ENCODE measurements around the gene ADGRL2.

ADGRL2 gene

DNA sequence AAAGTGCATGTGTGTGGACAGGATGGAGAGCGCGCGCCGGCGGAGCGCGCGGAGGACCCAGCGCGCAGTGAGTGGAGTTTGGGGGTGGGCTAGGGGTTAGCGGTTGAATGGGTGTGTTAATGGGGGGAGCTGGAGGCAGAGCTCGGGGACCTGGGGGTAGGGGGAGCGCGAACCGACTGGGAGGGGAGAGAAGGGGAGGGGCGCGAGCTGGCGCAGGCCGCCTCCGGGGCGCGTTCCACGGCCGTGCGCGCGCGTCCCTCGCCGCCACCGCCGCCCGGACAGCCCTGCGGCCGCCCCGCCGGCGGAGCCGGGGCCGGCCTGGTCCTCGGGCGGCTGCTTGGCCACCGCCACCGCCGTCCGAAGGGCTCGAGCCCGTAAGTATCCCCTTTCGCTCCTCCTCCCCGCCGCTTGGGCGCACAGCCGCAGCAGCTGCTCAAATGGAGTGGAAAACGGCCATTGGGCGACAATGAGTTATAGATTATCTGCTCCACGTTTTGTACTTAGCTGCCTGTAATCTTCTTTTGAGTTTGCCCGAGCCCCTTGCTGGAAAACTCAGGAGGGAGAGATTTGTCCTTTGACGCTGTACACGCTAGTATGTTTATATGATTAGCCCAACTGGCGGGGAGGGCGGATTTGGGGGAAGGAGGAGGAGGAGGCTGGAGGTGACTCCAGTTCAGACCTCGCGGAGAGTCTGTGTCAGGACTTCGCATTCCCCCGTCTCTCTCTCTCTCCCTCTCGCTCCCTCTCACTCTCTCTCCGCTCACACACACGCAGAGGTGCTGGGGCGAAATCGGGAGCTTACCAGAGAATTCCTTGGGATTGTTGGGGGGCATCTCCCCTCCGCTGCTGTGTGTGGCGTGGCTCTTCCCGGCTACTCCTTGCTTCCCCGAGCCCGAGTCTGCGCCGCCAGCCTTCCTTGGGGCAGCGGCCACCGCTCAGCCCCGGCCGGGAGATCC lies at the start of gene ADGRL2:
ADGRL2 (plus strand) TSS at position 240 of the 956 bp plus-strand sequence. CDS start 36,051 bp downstream, outside the sequence.
- peak; percentile 16 for DNase-seq

DNA sequence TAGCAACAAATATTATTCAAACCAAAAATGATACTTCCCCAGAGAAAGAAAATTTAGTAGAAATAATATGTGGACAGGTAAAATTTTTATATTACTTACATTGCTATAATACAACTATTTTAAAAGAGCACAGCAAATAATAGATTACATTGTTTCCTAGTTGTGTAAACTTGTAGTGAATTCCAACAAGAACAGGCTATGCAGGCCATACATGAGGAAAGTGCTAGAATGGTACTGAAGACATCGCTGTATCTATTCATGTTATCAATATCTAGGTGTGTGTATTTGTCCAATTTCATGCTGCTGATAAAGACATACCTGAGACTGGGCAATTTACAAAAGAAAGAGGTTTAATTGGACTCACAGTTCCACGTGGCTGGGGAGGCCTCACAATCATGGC lies 47.9 kb upstream of the ADGRL2 start:
- DNase-seq = no peak

DNA sequence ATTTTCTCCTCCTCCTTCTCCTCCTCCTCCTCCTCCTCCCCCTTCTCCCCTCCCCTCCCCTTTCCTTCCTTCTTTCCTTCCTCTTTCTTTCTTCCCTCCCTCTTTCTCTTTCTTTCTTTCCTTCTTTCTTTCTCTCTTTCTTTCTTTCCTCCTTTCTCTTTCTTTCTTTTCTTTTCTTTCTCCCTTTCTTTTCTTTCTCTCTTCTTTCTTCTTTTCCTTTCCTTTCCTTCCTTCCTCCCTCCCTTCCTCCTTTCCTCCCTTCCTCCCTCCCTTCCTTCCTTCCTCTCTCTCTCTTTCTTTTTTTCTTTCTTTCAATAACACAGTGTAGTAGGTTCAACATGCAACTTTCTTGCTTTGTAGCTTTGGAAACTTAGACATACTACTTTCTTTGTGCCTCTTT lies 46.3 kb upstream of the ADGRL2 start:
- no peak for DNase-seq

DNA sequence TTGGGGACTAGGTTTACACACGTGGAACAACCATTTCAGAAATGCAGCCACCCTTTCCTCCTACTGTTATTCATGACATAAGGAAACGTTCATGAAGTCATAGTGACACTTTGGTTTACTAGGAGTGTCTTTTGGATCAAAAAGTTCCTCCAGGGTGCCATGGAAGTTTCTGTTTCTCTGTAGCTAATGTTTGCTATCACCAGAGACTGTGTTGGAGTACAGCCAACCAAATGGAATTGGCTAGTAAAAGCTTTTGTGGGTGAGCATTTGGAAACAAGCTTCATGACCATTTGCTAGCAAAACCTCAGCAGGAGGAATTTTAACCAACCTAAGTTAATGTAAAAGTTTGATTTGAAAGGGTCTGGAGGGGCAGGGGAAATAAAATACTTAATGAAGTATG lies 43.9 kb upstream of the ADGRL2 start:
- DNase-seq = no peak

DNA sequence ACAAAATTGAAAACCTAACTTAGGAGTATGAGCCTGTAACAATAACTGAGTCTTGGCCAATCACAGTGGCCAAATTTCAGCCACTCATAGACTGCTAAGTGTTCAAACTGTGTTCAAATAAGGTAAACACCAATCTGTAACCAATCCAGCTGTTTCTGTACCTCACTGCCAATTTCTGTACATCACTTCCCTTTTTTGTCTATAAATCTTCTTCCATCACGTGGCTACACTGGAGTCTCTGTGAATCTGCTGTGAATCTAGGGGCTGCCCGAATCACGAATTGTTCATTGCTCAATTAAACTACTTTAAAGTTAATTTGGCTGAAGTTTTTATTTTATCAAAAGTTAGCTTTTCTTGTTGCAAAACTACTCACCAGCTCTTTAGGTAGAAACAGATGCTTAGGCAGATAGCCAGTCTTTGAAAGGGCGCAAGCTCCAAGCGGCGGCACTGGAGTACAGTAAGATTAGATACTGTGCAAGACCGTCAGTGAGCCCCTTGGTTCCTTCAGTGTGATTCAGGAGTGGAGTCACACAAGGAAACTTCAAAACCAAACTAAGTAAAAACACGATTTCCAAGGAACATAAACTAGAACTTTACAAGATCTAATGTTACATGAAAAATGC lies 43.2 kb upstream of the ADGRL2 start:
- no peak for DNase-seq

DNA sequence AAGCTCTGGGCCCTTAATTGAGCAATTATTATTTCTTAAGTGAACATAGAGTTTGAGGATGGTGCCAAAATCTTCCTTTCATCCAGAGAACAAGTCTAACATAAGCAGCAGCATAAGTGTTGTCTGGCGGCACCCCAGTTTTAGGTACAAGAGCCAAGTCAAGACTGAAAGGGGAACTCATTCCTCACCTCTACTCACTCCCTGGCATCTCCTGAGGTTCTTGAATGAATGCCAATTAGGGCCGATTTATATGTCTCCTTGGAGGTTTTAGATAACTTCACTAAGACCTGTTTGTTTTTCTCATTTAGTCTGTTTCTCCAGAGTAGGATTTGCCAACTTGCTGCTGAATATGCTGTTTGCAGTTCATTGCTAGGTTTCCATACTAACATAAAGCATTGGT lies 42.6 kb upstream of the ADGRL2 start:
- DNase-seq = no peak

DNA sequence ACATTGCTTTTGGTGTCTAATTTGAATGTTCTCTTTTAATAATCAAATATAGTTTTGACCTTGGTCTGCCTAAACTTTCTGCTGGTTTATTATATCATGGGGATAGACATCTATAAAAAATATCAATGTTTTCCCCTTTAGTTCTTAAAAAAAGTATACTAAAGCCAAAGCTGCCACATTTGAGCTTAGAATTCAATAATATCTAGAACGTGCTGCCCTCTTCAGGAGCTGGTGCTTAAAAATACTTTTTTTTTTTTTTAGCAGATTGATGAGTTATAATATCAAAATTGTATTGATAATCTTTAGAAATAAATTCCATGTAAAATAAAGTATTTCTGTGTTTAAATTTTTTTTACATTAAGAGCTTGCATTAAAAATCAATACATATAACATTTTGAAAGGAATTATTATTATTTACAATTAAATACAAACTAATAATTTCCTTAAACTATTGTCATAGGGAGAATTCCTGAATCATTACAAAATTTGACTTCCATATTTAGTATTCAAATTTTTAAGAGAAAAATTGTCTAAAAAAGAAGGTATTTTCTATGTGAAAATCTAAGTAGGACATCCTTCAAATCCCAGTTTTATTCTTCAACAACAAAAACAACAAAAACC lies 40.1 kb upstream of the ADGRL2 start:
- no peak for DNase-seq

DNA sequence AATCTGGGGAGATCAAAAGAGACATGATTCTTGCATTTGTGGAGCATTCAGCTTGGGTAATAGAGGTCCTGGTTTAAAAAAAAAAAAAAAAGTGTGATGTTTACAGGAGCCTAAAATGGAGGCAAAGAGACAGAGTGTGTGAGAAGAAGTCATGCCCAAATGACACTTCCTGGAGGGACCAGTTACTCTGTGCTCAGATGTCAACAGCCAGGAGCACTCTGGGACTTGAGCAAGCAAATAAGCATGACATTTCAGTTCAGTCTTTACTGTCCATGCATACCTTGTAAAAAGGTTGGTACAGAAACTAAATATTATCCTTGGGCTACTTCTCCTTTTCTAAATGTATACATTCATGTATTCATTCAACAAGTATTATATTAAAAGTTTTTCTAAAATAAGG lies 25.2 kb upstream of the ADGRL2 start:
- DNase-seq = no peak

DNA sequence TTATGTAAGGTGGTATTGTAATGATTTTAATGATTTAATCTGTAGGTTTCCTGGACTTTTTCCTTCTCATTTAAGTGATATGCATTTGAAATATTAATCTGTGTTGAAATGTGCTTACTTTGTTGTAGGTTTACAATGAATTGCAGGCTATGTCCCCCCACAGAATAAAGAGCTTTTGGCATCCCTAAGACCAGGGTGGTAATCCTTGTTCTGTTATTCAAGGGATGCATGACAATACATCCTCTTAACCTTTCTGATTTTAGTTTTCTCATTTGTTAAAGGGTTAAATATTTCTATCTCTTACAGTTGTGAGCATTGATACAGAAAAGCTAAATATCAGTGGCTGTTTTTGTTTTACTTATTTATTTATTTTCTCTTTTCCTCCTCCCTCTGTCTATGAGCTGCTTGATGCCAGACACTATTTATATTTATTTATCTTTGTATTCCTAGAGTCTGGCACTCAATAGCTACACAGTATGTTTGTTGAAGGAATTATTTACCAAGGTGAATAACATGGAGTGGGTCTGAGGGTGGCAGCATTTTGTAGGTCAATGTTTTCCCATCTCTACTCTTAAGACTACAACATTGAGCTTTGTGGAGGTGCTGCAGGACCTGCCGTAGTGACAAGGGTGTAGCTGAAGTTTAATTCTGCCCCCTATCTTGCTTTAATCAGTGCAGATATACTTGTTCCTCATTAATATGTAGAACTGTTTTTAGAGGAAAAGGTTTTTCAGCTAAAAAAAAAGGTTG lies 19.9 kb upstream of the ADGRL2 start:
- DNase-seq = no peak

DNA sequence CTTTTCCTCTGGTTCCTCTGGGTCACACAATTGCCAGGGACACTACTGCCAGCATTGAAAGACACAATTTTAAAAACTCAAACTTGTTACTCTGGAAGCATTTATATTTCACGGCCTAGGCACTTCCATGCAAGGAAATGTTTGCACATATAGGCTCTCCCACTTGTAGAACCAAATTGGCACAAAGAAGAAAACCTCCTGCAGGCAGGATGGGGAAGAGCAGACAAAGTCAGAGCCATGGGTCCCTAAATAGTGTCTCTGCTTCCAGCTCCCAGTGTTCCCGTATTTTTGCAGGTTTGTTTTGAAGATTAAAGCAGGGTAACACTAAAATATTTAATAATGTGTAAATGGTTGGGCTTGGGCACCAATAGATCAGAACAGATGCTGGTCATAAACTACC lies 19.0 kb upstream of the ADGRL2 start:
- DNase-seq = no peak

DNA sequence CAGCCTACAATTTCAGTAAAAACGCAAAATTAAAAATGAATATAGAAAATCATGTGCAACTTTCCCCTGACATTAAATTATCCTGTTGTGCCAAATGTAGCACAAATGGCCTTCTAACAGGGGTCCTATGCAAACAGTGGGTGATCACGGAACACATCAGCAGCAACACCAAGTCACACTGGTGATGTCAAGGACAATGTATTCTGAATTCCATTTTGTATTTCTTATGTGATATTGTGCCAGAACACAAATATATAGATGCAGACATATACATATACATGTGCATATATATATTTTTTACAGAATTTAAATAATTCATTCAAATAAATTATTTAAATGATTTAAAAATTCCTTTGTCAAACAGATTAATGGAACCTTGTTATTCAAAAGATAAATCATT lies 8.6 kb upstream of the ADGRL2 start:
- no peak for DNase-seq

DNA sequence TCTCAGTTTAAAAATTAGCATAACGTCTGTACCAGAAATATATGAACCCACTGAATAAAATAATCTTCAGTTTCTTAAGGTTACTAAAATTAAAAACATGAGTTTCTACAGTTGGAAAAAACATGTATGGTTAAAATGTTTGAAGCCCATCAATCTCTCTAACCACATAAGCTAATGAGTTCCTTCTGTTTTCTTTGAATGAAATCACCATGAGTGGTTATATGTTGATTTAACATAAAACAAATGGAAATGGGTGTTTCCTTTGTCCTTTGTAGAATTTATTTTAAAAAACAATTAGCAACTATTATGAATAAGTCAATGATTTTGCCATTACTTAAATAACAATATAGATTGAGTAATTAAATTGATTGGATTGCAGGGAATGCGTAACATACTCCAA lies 3.0 kb upstream of the ADGRL2 start:
- DNase-seq = no peak

DNA sequence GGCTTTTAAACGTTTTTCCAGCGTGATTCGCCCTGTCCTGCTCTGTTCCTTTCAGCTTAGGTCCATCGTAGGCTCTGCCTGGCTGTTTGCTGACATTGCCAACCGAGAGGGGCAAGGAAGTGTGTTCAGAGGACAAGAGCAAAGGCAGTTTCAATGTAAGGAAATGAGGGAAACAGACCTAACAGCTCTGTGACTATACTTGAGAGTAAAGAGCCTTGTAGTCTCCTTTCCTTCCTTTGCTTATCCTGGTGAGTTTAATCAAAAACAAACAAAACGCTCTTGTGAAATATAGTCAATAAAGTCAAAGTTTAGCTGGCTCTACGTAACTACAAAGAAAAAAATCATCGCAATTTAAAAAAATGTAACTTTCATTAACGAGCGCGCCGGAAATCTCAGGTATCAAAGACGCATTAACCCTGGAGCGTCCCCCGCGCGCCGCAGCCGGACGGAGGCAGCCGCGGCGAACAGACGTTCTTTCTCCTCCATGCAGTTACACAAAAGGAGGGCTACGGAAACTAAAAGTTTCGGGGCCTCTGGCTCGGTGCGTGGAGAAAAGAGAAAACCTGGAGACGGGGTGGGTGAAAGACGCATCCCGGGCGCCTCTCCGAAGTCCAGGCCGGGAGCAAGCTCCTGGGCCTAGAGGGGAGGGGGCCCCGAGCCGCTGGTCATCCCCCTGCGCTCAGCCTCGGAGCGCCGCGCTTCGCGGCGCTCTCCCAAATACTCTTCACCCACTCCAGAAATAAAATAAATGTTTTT lies 617 bp upstream of the ADGRL2 start:
- DNase-seq = no peak

DNA sequence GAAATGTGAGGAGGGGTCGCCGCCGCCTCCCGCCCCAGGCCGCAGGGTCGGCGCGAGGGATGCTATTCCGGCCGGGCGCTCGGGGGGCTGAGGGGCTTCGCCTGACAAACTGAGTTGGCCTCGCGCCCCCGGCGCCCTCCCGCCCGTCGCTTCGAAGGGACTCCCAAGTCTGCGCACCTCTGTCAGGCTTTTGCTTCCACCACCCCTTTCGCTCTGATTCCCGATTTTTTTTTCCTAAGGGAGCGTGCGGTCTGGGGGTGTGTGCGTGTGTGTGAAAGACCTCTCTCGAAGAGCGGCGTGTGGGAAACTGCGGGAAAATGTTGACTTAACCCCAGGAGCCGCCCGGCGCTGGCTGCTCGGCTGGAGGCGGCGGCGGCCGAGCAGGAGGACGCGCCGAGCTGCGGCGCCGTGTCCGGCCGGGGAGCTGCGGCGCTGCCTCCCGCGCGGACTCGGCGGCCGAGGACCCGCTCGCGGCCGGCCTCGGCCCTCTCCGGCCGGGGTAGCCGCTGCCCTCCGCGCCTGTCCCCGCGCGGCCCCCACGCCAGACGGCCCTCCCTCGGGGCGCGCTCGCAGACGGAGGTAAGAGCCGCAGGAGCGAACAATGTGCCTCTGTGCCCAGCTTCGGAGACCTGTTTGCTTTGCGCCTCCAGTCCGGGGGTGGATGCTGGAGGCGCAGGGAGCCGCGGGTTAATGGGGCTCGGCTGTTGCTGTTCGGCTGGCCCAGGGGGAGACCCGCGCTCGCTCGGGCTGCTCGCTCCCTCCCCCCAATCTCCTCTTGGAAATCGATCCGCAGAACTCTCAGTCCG lies 1.1 kb downstream of the ADGRL2 start:
- DNase-seq = no peak

DNA sequence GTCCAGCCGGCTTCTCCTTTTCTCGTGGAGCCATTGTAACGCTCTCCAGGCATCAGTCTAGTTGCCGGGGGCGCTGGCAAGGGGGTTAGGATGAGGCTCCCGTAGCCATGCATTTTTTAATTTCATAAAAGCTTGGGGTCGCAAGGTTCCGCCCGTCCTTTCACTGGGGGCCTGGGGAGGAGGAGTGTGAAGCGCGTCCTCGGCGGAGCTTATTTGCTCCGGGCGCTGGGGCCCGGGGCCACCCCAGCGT lies 1.6 kb downstream of the ADGRL2 start:
- no peak for DNase-seq

DNA sequence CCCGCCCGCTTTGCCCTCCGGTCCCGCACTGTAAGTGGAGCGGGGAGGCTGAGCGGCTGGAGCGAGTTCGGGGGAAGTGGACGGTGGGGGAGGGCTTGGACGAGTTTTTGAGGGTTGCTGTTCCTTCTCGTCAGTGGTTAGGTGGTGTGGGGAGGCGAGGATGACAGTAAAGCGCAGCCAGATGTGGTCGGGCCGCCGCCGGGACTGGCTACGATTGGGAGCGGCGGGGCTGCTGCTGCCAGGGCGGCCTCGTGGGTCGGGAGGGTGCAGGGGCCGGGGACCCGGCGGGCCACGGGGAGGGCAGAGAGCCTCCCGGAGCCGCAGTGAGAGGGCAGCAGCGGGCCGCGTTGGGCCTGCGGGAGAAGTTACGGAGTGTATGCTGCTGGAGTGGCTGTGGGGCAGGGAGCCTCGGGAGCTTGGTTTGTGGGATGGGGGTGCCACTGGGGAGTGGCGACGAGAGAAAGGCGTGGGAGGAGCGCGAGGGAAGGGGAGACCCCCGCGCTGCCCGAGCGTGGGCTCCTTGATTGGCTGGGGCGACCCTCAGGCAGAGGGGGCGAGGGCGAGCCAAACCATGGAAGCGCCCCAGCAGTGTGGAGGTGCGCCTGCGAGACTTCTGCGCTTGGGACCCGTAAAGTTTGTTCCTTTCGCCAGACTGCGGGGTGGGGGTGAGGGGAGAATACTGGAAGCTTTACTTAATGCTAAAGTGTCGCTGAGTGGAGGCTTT lies 2.1 kb downstream of the ADGRL2 start:
- peak; percentile 4 for DNase-seq

DNA sequence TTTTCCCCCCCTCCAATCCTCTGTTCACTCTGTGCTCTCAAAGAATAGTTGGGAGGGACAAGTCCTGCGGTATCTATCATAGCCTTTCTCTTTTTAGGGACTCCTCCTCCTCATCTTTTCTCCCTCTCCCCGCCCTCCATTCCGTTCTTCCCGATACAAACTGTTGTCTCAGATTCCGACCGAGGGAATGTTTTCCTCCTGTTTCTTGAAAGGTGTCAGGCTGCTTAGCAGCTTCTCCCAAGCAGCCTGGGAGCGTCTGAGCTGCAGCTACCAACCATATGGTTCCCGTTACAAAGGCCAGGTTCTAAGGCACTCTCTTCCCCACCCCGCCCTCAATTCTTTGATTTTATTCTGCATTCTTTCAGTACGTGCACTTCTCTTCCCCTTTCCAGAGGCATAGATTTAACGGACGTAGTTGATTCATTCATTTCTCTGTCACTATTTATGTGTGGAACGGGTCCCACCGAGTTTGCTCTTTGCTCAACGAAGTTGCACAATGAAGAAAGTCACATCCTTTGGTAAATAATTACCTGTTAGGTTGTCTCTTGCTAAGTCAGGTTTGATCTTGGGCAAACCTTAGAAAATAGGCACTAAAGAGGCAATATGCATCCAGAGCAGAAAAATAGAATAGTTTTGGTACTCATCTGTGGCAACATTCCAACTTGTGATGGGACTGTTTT lies 2.8 kb downstream of the ADGRL2 start:
- DNase-seq = no peak

DNA sequence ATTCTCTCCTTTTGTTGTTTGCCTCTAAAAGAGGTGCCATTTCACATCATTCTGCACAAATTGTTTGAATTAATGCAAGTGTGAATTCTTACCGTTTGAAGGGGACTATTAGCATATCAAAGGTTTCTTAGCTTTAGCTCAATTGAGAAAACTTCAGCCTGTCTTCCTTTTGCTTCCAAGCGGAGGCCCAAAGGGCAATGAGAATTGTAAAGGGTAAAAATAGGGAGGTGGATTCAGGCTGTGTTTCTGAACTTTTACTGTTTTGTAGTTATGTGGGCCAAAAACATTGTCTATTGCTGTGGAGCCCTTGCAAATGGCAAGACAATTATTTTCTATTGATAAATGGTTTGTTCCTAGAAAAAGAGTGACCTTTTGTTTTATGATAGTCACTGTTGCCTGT lies 3.6 kb downstream of the ADGRL2 start:
- DNase-seq = no peak

DNA sequence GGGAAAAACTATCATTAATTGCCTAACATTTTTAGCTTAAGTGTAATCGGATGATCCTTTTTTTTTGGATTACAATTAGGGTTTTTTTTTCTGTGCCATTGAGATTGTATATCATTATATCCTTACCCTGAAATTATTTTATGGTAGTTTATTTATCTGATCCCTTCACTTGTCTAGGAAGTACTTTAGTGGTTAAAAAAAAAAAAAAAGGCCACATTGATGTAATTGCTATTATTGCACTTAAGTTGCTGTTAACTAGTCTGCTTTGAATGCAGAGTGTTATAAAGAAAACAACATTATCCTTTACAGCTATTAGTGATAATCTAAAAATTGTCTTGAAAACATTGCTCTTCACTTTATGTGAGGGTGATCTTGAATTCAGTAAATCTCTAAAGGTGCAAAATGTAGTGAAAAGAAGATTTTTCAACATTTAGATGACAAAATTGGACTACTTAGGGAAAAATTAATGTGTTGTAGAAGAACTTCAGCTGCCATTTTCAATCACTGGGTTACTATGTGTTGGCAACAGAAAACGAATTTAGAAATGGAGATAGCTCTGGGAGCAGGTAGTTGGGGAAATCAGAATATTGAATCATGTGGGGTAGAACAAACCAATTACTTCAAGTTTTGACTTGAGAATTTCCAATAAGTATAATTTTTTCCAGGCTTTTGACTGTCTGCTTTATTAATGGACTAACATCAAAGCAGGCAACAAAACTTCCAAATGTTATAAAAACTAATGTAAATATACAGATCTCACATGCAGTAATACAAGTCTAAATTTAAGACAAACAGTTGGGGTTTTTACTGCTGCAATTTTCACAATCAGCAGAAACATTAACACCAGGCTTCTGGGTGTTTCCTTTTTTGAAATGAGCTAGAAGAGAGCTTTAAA lies 5.0 kb downstream of the ADGRL2 start:
- DNase-seq = no peak

DNA sequence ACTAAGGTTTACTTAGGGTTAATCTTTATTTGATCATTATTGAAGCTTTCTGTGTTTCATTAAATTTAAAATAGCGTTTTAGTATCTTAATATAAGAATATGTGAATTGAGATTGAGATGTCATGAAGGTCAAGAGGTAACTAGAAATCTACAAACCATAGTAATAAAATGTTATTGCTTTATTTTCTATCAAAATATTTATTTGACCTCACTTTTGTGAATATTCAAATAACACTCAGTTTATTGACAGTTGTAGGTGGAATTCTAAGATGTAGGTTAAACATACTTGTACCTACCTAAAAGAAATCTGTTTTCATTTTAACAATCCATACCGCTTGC lies 5.7 kb downstream of the ADGRL2 start:
- no peak for DNase-seq
